ENCODE measurements around the gene SH2D3A.

DNA sequence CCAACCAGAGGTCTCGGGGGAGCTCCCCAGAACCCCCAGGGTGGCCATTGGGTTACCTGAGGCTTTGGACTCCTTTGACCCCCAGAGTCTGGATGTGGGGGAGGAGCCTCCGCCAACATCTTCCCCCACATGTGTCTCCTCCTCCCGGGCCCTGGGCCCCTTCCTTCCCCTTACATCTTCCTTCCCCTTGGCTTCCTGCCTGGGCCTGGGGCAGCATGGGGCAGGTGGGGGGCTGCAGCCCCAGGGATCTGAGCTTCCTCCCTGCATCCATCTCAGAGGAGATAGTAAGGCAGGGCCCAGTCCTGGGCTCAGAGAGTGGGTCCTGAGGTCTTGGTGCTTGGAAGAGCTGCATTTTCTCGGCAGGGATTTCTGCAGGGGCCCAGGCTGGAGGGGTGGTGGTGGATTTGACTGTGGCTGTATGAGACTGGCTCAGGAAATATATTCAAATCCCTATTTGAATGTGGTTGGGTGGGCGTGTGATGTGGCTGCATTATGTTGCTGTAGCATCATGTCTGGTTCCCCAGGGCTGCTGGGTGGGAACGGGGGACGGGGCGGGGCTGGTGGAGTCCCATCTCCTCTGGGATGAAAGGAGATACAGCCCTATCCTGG lies 6.2 kb upstream of the SH2D3A start:
- TF ChIP-seq, protein P1, sequence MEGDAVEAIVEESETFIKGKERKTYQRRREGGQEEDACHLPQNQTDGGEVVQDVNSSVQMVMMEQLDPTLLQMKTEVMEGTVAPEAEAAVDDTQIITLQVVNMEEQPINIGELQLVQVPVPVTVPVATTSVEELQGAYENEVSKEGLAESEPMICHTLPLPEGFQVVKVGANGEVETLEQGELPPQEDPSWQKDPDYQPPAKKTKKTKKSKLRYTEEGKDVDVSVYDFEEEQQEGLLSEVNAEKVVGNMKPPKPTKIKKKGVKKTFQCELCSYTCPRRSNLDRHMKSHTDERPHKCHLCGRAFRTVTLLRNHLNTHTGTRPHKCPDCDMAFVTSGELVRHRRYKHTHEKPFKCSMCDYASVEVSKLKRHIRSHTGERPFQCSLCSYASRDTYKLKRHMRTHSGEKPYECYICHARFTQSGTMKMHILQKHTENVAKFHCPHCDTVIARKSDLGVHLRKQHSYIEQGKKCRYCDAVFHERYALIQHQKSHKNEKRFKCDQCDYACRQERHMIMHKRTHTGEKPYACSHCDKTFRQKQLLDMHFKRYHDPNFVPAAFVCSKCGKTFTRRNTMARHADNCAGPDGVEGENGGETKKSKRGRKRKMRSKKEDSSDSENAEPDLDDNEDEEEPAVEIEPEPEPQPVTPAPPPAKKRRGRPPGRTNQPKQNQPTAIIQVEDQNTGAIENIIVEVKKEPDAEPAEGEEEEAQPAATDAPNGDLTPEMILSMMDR (IDR thresholded peaks at IDR 0.05), result no peak
- TF ChIP-seq POLR2A (IDR thresholded peaks at IDR 0.05), result no peak
